D341Med (cell line): ENCODE results near the gene OR6B3.
A peak's percentile ranks its signal among the peaks of the same experiment; 100 is the strongest.
"Not testable (repeated sequence)": the region's sequence is repeated elsewhere in the genome, so short reads cannot be mapped to it uniquely, and the experiment has no call there.

Experiments used
- DNase-seq: peaks from one replicate; pipeline ENCODE4 v3.0.0; 2012; ENCODE audit warnings: low spot score

Gene OR6B3

DNA sequence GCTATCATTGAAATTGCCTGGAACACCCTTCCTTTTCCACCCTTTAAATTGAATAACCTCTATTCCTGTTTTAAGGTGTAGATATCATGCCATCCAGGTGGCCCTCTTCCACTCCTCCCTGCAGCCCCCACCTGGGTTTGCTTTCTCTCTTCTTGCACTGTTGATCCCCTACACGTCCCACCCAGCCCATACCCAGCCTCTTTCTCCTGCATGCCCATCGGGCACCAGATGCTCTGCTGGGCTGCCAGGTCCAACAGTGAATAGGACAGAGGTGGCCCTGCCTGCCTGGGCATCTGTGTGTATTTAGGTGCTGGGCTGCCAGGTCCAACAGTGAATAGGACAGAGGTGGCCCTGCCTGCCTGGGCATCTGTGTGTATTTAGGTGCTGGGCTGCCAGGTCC lies 9.2 kb downstream of the OR6B3 start:
- DNase-seq: not testable (repeated sequence)

DNA sequence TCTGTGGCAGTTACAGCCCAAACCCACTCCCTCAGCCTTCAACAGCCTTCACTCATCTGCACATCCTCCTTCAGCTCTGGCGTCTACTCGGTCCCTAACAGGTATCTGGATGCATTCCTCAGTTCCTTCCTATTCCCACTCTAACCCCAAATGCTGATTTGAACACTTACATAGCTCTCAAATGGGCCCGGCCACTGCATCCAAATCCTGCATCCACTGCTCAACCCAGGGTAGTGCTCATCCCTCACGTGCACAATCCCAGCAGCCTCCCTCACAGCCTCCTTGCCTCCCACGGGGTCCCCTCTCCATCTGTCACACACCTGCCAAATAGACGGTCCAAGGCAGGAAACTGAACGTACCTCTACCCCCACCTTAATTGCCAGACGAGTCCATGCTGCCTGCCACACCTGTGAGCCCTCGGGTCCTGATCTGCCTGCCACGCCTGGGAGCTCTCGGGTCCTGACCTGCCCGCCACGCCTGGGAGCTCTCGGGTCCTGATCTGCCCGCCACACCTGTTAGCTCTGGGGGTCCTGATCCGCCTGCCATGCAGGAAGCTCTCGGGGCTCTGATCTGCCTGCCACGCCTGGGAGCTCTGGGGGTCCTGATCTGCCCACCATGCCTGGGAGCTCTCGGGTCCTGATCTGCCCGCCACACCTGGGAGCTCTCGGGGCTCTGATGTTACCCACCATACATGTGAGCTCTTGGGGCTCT lies 9.9 kb downstream of the OR6B3 start:
- no peak for DNase-seq

DNA sequence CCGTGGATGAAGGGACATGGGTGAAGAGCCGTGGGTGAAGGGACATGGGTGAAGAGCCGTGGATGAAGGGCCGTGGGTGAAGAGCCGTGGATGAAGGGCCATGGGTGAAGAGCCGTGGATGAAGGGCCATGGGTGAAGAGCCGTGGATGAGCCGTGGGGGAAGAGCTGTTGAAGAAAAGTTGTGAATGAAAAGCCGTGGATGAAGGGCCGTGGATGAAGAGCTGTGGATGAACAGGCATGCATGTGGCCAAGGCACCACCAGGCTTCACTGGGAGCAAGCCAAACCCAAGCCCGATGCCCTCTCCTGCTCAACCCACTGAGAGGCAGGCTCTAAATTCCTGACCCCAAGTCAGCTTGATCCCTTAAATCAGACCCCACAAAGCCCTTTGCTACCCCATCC lies 10.6 kb downstream of the OR6B3 start:
- no peak for DNase-seq

DNA sequence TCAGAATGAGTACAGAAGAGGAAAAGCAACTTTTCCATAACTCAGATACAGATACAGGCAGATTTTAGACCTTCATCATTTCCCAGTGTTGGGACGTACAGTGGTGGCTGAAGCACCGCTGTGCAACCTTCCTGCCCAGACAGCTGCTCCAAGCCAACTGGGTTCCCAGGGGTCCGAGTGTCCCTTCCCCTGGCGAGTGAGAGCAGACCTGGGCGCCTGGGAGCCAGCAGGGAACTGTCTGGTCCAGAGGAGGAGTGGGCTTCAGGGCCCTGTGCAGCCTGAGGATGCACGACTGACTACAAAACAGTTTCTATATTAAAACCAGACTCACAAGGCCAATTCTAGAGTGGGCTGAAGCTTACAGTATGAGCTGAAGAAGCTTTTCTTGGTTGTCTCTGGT lies 12.0 kb downstream of the OR6B3 start:
- no peak for DNase-seq

DNA sequence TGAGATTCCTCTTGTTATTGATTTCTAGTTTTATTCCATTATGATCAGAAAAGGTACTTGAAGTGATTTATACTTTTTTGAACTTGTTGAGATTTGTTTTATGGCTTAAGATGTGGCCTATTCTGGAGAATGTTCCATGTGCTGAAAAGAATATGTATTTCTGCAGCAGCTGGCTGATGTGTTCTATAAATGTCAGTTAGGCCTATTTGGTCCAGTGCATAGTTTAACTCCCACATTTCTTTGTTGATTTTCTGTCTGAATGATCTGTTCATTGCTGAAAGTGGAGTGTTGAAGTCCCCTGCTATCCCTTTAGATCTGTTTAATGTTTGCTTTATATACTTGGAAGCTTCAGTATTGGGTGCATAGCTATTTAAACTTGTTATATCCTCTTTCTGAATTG lies 16.0 kb downstream of the OR6B3 start:
- no peak for DNase-seq

DNA sequence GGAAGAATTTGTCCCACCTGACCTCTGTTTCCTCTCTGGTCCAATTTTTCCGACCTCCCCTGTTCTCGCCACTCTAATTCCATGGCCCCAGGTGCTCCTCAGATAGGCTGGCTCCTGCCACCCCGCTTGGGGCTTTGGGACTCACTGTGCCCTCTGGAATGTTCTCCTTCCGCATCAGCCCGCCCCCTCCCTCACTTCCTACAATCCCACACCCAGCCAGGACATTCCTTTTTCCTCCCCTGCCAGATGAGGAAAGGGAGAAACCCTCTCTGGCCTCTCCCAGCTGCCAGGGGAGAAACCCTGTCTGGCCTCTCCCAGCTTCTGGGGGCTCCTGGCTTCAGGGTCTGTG lies 20.0 kb downstream of the OR6B3 start:
- DNase-seq: no peak

DNA sequence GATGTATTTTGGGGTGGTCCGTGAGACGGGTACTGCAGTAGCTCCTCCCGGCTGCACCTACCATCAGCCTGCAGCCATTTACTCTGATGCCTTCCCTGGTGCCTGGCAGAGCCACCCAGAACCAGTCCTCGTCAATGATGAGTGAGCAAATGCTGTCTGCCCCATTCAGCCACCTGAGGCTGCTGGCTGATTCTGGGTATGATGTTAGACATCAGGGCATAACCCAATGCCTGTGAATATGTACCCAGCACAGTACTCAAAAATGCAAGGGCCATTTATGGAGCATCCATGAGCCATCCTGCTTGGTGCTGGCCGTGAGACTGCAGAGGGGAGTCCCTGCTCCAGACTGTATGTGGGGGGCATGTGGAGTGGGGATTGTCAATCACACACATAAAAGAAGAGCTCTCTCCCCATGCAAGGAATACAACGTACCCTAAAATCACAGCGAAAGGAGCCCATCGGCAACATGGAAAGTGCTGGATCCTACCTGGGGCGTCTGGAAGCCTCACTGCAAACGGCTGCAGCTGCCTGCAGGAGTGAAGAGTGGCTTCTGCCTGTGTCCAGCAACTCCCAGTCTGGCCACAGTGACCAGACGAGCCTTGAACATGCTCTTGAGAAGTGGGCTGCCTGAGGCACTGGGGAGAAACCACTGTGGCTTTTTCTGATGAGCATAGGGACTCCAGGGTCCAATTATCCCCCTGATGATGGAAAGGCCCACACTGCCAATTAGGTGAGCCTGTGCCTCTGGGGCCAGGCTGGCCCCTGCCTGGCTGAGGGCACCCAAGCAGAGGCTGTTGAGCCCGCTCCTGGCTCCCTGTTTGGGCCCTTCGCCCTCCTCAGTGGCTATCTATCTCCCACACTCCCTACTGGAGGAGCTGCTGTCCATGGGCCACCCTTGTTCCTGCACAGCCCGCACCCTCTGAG lies 20.7 kb downstream of the OR6B3 start:
- DNase-seq: no peak

DNA sequence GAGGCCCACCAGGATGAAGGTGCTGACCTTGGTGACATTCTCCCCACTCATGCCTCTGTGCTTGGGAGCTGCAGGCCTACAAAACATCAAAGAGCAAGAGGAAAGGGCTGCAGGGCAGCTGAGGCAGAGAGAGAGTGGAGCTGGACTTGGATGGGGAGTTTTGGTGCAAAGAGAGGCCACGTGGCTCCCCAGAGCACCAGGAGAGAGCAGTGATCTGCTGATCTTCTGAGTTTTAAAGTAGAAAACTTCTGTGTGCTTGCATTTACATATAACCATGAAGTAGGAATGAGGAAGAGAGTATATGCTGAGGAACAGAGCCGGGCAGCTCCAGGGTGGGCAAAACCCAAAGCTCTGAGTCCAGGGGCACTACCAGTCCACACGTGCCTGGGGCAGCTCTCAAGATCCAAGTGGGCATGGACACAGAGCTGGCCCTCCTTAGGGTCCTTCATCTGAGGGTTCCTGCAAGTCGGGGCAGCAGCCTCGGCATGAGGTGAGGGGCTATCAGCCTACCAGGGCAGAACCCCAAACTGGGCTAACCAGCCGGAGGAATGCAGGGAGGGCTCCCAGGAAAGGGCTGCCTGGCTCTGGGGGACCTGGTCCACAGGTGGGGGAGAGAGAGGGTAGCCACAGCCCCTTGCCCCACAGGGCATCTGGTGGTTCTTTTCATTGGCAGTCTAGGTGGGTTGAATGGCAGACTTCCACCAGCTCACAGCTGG lies 22.8 kb downstream of the OR6B3 start, which contains the start of gene OR6B2:
Gene OR6B2 (minus strand): TSS at position 51 of the 716 bp plus-strand sequence. CDS start 0 bp downstream, at position 51.
- DNase-seq: no peak

DNA sequence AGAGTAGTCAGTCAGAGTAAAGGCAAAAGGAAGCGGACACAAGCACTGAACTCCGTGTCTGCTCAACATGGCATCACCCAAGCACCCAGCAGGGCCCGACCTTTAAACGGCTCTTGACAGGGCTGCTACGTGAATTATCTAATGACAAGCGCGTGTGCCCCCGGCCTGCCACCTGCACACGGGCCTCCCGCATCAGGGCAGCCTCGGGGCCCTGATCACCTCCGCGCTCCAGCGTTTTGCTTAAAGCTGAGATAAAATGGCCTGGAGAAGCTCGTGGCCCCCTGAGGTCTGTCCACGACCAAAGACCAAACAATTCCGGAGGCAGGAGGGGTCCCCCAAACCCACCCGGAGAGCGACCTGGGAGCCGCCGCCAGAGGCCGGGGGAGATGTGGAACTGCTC lies 28.6 kb downstream of the OR6B3 start:
- DNase-seq: peak; percentile 52

DNA sequence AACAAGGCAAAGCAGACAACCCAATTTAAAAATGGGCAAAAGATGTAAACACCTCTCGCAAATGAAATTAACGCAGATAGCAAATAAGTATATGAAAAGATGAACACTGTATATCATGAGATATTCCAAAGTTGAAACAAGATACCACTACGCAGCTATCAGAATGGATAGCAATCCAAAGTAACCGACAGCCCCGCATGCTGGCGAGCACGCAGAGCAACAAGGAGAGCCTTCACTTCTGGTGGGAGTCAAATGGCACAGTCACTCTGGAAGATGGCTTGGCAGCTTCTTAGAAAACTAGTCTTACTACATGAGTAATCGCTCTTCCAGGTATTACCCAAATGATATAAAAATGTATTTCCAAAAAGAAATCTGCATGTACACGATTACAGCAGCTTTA lies 29.5 kb downstream of the OR6B3 start:
- DNase-seq: no peak

DNA sequence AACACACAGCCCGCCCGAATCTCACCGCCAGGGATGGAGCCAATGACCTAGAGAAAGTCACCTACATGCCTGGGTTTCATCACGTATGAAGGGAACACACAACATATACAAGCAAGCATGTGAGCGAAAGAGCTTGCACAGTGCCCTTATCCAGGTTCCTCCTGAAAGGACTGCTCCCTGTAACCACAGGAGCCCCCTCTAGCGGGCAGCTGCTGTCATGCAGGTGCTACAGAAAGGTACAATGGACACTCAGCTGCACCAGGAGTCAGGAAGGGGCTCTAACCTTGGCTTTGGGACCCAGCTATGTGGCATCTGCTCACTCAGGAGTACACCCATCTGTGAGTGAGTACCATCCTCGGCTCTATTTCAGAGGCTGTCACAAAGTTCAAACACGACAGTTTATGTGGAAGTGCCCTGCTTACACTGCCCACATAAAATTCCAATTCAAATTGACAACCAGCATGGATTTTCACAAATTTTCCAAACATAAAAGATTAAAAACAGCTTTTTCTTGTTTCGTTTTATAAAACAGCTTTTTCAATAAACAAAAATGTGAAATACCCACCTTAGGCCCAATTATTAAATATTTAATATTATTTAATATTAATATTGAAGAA lies 31.7 kb downstream of the OR6B3 start:
- DNase-seq: peak; percentile 81

DNA sequence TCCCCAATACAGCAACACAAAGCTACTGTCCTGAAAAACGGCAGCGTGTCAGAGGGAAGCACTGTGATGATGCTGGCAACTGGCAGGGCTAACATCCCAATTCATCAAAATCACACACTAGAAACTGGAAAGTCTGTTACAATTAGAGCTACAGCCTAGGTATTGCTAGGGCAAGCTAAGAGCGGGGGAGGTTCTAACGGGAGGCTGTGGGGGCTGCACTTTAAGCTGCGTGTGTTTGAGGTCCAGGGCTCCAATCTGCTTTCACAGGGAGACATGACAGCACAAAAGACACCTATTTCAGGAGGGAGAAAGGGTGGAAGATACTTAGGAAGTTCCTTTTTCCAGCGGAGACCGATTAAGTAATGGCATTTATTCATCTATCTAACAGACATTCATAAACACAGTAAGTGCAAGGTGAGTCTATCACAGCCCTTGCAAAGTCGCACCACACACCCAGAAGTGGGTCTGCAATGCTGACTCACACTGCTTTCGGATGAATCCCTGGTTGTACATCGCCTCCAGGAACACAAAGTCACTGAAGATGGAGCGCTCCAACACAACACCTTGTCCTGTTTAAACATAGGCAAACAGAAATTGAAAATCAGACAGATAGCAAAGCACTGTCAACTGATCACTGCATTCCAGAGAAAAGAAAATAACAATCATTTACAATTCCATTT lies 35.1 kb downstream of the OR6B3 start:
- no peak for DNase-seq

DNA sequence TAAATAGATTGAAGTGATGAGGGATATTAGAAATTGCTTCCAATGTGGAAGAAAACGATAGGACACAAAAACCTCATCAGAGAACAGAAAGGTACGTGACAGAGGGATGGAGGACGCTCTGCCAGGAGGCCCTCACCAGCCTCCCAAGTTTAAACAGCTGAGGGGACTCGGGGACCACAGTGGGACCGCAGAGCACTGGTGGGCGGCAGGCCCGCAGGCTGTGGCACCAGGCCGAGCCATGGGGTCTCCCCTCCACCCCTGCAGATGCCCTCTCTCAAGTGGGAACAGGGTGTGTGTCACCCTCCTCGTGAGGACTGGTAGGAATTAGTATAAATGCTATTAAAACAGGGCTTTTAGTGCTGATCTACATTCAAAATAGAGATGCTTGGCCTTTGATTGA lies 39.0 kb downstream of the OR6B3 start:
- DNase-seq: no peak

DNA sequence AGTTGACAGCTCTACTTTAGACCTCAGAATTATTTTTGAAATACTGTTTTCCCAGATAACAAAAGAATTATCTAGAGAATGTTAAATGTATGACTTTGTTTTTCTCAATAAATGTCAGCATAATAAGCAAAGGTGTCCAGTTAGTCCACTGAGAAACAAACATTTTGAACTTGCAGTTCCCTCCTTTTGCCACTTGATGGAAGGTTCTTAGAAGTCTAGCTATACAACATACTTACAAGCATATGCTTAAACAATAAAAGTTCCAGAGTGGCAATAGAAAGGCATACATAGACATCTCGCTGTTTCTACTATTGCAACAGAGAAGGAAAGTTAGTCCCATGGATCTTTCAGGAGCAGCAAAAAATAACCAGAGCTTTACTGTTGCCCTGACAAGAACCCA lies 40.0 kb downstream of the OR6B3 start:
- DNase-seq: no peak

DNA sequence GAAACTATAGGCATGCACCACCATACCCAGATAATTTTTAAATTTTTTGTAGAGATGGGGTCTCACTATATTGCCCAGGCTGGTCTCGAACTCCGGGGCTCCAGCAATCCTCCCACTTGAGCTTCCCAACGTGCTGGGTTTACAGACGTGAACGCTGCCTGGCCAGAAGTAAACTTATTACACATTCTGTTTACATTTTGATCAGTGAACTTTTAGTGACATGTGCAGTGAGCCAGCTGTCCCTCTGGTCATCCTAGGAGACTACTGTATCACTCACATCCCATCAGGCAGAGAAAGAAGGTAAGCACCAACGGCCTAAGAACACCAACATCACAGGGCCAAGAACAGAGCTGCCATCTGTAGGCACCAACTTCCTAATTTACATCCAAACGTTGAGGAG lies 50.3 kb downstream of the OR6B3 start:
- no peak for DNase-seq

DNA sequence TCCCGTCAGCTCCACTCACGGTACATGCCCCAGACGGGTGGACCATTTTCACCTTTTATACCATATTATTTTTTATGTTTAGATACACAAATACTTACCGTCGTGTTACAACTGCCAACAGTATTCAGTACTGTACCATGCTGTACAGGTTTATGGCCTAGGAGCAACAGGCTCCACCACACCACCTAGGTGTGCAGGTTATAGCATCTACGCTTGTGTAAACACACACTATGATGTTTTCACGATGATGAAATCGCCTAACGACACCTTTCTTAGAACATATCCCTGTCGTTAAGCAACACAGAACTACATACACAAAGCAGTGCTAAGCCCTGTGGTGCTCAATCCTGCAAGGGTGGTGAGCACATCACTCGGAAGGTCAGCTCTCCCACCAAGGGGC lies 52.6 kb downstream of the OR6B3 start:
- no peak for DNase-seq

DNA sequence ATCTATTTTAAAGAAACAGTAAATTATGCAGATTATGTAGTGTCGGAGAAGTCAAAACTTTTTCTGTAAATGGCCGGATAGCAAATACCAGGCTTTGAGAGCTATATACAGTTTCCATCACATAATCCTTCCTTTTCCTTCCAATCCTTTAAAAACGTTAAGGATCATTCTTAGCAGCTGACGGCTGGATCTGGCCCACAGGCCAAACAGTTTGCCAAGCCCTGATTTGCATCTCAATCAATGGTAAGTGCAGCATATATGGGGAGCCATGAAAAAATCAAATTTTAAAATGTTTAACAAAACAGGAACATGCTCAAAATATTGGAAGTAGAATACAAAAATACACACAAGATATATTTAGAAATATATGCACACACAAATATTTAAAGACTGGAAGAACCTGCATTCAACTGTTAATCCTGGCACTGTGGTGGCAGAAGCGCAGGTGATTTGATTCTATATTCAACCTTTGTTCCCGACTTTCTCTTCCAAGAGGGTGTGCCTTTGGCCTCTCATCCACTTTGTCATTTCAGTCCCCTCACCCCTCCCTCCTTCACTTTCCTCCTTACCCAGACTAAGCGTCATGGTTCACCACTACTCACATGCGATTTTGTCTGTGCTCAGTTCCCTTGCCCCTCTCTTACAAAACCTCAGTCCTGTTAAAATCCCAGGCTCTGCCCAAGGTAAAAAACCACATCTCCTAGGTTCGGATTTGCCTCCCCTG lies 55.5 kb downstream of the OR6B3 start:
- DNase-seq: no peak
